ENCODE measurements around the gene CCDC33. TPM values are rescaled to one million over a fixed set of nuclear protein-coding genes. Genes with fewer than 3 reads are reported as not detected.

CCDC33 gene
- total RNA-seq, 4 donors from 2014 or later, result not detected

DNA sequence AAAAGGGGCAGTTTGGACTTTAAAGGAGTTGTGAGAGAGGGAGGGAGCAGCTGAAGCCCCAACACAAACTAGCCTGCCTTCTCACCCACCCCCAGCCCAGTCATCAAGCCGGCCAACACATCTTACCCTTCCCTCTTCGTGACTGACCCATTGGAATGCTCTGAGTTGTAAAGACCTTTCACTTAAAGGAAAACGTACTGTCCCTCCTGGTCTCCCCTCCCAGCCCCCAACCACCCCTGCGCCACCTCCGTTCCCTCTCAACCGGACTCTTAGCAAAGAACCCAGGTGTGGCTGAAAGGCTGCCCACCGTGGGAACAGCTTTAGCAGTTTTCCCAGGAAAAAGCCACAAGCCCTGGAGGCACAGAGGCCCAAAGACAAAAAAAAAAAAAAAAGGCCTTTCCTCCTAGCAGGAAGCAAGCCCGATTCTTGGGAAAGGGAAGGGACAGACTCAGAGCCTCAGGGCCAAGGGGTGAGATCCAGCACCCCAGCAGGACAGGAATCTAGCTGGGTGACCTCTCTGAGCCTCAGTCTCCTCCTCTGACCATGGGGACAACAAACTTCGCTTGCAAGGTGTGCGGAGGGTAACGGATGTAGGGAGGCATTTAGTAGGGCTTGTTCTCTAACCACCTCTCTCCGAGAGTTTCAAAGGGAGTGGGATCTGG, 128.9 kb downstream of the CCDC33 start:
- 77% methylated on average over 12 of the region's 12 CpGs for WGBS, 2 donors
- Histone ChIP-seq H3K9me3 (no peaks in the 10 kb centered on the region), H3K27ac (peak overlapping the region; percentile 38 to 82 (median 66)), H3K4me3 (peak overlapping the region; percentile 45 to 82 (median 50)), H3K4me1 (peaks cover 0 to 21% (median 3%) of the 10 kb centered on the region in 4 donors), H3K36me3 (no peaks in the 10 kb centered on the region), H3K27me3 (no peaks in the 10 kb centered on the region)
- TF ChIP-seq EP300 (IDR thresholded peaks at IDR 0.05) (no peak), POLR2A (IDR thresholded peaks at IDR 0.05) (no peak)
- TF ChIP-seq, protein P1, sequence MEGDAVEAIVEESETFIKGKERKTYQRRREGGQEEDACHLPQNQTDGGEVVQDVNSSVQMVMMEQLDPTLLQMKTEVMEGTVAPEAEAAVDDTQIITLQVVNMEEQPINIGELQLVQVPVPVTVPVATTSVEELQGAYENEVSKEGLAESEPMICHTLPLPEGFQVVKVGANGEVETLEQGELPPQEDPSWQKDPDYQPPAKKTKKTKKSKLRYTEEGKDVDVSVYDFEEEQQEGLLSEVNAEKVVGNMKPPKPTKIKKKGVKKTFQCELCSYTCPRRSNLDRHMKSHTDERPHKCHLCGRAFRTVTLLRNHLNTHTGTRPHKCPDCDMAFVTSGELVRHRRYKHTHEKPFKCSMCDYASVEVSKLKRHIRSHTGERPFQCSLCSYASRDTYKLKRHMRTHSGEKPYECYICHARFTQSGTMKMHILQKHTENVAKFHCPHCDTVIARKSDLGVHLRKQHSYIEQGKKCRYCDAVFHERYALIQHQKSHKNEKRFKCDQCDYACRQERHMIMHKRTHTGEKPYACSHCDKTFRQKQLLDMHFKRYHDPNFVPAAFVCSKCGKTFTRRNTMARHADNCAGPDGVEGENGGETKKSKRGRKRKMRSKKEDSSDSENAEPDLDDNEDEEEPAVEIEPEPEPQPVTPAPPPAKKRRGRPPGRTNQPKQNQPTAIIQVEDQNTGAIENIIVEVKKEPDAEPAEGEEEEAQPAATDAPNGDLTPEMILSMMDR (IDR thresholded peaks at IDR 0.05), result no peak
- DNase-seq (ENCODE audit: low spot score in 2 of 2), result no peak

DNA sequence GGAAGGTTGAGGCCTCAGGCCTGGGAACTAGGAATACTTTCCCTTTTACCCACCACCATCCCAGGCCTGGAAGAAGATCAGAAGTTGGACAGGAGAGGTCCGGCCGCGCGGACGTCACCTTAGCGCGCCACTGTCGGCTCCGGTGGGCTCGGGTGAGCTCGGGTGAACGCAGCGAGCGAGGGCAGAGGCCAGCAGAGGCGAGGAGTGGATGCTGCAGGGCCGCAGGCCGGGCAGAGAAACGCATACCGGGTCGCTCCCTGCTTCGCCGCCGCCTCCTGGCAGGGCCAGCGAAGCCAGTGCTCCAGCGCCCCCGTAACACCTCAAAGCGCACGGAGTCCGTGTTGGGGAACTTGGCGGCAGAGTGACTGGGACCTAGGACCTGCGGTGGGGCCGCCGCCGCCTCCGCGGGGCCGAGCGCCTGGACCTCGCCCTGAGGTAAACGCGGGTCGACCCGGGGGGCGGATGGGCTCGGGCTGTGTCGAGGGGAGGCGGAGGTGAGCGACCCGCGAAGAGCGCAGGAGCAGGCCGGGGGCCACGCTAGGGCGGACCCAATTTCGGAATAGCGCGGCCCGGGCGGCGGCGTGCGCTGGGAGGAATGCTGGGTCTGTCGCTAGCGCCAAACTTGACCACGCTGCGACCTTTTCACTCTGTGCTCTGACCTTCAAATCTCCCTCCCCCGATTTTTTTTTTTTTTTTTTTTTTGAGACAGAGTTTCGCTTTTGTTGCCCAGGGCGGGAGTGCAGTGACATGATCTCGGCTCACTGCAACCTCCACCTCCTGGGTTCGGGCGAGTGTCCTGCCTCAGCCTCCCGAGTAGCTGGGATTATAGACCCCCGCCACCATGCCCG, 129.7 kb downstream of the CCDC33 start:
- peak overlapping the region; percentile 45 to 82 (median 50) for H3K4me3 ChIP-seq
- DNase-seq (ENCODE audit: low spot score in 2 of 2), result peak; percentile 39 to 41
- H3K9me3 ChIP-seq, result no peaks in the 10 kb centered on the region
- peaks cover 0 to 21% (median 3%) of the 10 kb centered on the region in 4 donors for H3K4me1 ChIP-seq
- H3K27me3 ChIP-seq, result no peaks in the 10 kb centered on the region
- 9 to 10% methylated on average over 67 to 75 of the region's 75 CpGs for whole genome bisulfite sequencing, 2 donors
- no peaks in the 10 kb centered on the region for H3K36me3 ChIP-seq
- TF ChIP-seq POLR2A (IDR thresholded peaks at IDR 0.05) (no peak), EP300 (IDR thresholded peaks at IDR 0.05) (peak in 1 of 2 donors; percentile 13)
- TF ChIP-seq, protein P1 (IDR thresholded peaks at IDR 0.05), result peak in 1 of 5 experiments; percentile 19
- H3K27ac ChIP-seq, result peak overlapping the region; percentile 38 to 82 (median 66)

DNA sequence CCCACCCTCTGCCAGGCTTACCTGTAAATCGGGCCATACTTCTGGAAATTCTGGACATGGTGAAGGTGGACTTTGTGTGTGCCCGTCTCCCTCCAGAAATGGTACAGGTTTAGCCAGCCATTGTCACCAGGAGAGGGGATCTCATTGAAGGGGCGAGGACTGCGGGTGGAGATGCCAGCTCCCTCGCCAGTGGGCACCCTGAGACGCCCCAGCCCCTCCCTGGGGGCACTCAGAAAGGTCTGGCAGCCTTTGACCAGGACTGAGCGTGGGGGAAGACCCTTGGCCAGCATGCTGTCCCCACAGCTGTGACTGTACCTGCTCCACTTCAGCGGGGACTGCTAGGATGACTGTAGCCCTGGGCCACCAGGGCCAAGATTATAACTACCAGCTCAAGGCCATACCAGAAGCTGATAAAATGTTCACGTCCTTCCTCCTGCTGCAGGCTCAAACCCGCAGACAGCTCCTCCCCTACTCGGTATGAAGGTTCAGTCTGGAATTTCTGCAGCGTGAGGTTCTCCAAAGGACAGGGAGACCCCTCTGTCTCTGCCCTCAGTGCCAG, 131.2 kb downstream of the CCDC33 start, which contains the start of gene CYP11A1:
Gene CYP11A1 (minus strand): TSS at position 351 of the 559 bp plus-strand sequence. CDS start 61 bp downstream, at position 290.
- Histone ChIP-seq H3K4me3 (peak within 1 kb of the TSS in 3 of 4 donors; percentile 45 to 82 (median 54)), H3K27ac (no peak within 1 kb of the TSS), H3K36me3 (no peaks in the 10 kb centered on the region), H3K4me1 (peaks cover 0 to 21% (median 3%) of the 10 kb centered on the region in 4 donors), H3K27me3 (no peaks in the 10 kb centered on the region), H3K9me3 (no peaks in the 10 kb centered on the region)
- DNase-seq (ENCODE audit: low spot score in 2 of 2), result no peak
- 85 to 92% methylated on average over 12 of the region's 12 CpGs for WGBS, 2 donors
- TF ChIP-seq, protein P1 (IDR thresholded peaks at IDR 0.05), result no peak
- TF ChIP-seq POLR2A (IDR thresholded peaks at IDR 0.05) (no peak), EP300 (IDR thresholded peaks at IDR 0.05) (no peak)

DNA sequence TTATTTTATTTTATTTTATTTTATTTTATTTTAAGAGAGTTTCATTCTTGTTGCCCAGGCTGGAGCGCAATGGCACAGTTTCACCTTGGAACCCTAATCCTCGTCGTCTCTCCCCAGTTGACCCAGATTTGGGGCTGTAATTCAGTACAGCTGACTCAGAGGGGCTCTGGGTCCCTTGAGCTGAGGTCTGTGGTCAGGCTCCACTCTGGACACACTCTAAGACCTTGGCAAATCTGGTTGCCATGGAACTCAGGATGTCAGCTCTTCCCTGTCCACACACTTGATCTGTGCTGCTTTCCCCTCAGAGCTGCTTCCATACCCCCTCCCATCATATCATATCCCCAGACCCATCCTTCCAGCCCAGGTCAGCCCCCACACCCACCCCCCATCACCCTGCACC, 132.0 kb downstream of the CCDC33 start:
- Histone ChIP-seq H3K9me3 (no peaks in the 10 kb centered on the region), H3K27ac (no peak overlapping the region), H3K27me3 (no peaks in the 10 kb centered on the region), H3K4me1 (peaks cover 0 to 21% (median 3%) of the 10 kb centered on the region in 4 donors), H3K36me3 (no peaks in the 10 kb centered on the region), H3K4me3 (no peak overlapping the region)
- TF ChIP-seq POLR2A (IDR thresholded peaks at IDR 0.05) (no peak), EP300 (IDR thresholded peaks at IDR 0.05) (no peak)
- TF ChIP-seq, protein P1 (IDR thresholded peaks at IDR 0.05), result no peak
- no peak for DNase-seq (ENCODE audit: low spot score in 2 of 2)
- 91 to 92% methylated on average over 3 of the region's 3 CpGs for WGBS, 2 donors
